Activated CD8-positive, alpha-beta memory T cell treated with anti-CD3 and anti-CD28 coated beads, Interleukin-2, amount 50 U/mL, for 48 hours (primary cell): ENCODE measurements around the gene NDRG2.
"Not testable (repeated sequence)": the region's sequence is repeated elsewhere in the genome, so short reads cannot be mapped to it uniquely, and the experiment has no call there.

ENCODE experiments used
- DNase-seq: peaks from one replicate; pipeline ENCODE4 v3.0.0-alpha.2; 2020

NDRG2 gene

GRCh38 chr14:21055432-21056117 is 30.7 kb upstream of the NDRG2 start:
- DNase-seq: no peak

GRCh38 chr14:21054768-21055145 is 29.9 kb upstream of the NDRG2 start:
- no peak for DNase-seq

GRCh38 chr14:21054123-21054767 is 29.4 kb upstream of the NDRG2 start:
- DNase-seq: no peak

GRCh38 chr14:21053184-21054122 is 28.6 kb upstream of the NDRG2 start:
- DNase-seq: no peak

GRCh38 chr14:21050597-21050996 is 25.7 kb upstream of the NDRG2 start:
- no peak for DNase-seq

GRCh38 chr14:21049271-21049673 is 24.4 kb upstream of the NDRG2 start:
- no peak for DNase-seq

GRCh38 chr14:21048638-21049037 is 23.8 kb upstream of the NDRG2 start:
- no peak for DNase-seq

- DNase-seq: no peak
These were observed 22.5 kb upstream of the NDRG2 start for GRCh38 chr14:21047378-21047781.

GRCh38 chr14:21043974-21044618 is 19.2 kb upstream of the NDRG2 start:
- DNase-seq: no peak

- DNase-seq: no peak
These were observed 18.6 kb upstream of the NDRG2 start for GRCh38 chr14:21043387-21043973.

GRCh38 chr14:21042918-21043317 is 18.1 kb upstream of the NDRG2 start:
- no peak for DNase-seq

GRCh38 chr14:21041676-21042433 is 17.0 kb upstream of the NDRG2 start, which contains the start of gene RNASE7:
TSS of gene RNASE7 (plus strand) at chr14:21042362. CDS start at chr14:21042993, 631 bp downstream.
- no peak for DNase-seq

GRCh38 chr14:21040941-21041340 is 16.1 kb upstream of the NDRG2 start:
- not testable (repeated sequence) for DNase-seq

GRCh38 chr14:21040370-21040925 is 15.6 kb upstream of the NDRG2 start:
- no peak for DNase-seq

GRCh38 chr14:21039585-21040369 is 14.9 kb upstream of the NDRG2 start:
- DNase-seq: no peak

- no peak for DNase-seq
These were observed 13.9 kb upstream of the NDRG2 start for GRCh38 chr14:21038441-21039422.

GRCh38 chr14:21037156-21037555 is 12.3 kb upstream of the NDRG2 start:
- no peak for DNase-seq

GRCh38 chr14:21036751-21037150 is 11.9 kb upstream of the NDRG2 start:
- no peak for DNase-seq

GRCh38 chr14:21034707-21035106 is 9.8 kb upstream of the NDRG2 start, which contains the start of gene RNASE13:
TSS of gene RNASE13 (minus strand) at chr14:21034807. CDS start at chr14:21034288, 519 bp downstream.
- no peak for DNase-seq
